PC-3 (cell line): ENCODE measurements around the gene MAGI1. TPM values are rescaled to one million over a fixed set of nuclear protein-coding genes. Genes with fewer than 3 reads are reported as not detected.

Experiments
- ATAC-seq: fragments of 200-7000 bp; cut with Tn5 transposase; 2 replicates; pipeline ENCODE4 v1.9.1; 2020; ENCODE audit warnings: mild to moderate bottlenecking, moderate library complexity
- BruUV-seq: library from RNA; stranded (reverse); fragments of 400-500 nt; replicated peaks from 2 replicates; lab custom pipeline; 2021; lab: Mats Ljungman, UMichigan
- CTCF ChIA-PET: fragments of 300-600 bp; sonication (Branson Sonifier 250); formaldehyde crosslinking; loops from one replicate; lab custom pipeline; 2022; ENCODE audit warnings: antibody characterized with exemption; lab: Charles Lee
- POLR2A ChIA-PET: fragments of 300-600 bp; sonication (Branson Sonifier 250); formaldehyde crosslinking; loops from one replicate; lab custom pipeline; 2022; ENCODE audit warnings: antibody characterized with exemption; ENCODE audit not compliant: unreplicated experiment; lab: Charles Lee
- DNase-seq: peaks from one replicate; pipeline ENCODE4 v3.0.0-alpha.2; 2015
- H2AFZ ChIP-seq: fragments of 300-600 bp; sonication (generic); 2 replicates; pipeline ENCODE4 v1.6.0; 2016; ENCODE audit warnings: antibody characterized with exemption, low read length
- H3F3A ChIP-seq: fragments of 300-600 bp; sonication (generic); one replicate; pipeline ENCODE4 v1.6.0; 2017; ENCODE audit warnings: antibody characterized with exemption, low read length, control low read depth, mild to moderate bottlenecking; ENCODE audit not compliant: unreplicated experiment
- H3K27ac ChIP-seq: fragments of 300-600 bp; sonication (generic); 2 replicates; pipeline ENCODE4 v1.5.1; 2016; ENCODE audit warnings: mild to moderate bottlenecking, low read length
- H3K27me3 ChIP-seq: fragments of 300-600 bp; sonication (generic); 2 replicates; pipeline ENCODE4 v1.6.1; 2016; ENCODE audit warnings: low read length, mixed read lengths
- H3K36me3 ChIP-seq: fragments of 300-600 bp; sonication (generic); 2 replicates; pipeline ENCODE4 v1.6.1; 2016; ENCODE audit warnings: low read depth, mixed run types, low read length, mixed read lengths
- H3K4me1 ChIP-seq: fragments of 300-600 bp; sonication (generic); 2 replicates; pipeline ENCODE4 v1.5.1; 2016; ENCODE audit warnings: low read length; ENCODE audit not compliant: insufficient read depth
- H3K4me2 ChIP-seq: fragments of 300-600 bp; sonication (generic); 2 replicates; pipeline ENCODE4 v1.6.0; 2016; ENCODE audit warnings: low read length
- H3K4me3 ChIP-seq: fragments of 300-600 bp; sonication (generic); 2 replicates; pipeline ENCODE4 v1.5.1; 2016; ENCODE audit warnings: mild to moderate bottlenecking, low read length, mixed read lengths
- H3K79me2 ChIP-seq: fragments of 300-600 bp; sonication (generic); 2 replicates; pipeline ENCODE4 v1.6.1; 2017; ENCODE audit warnings: low read length, mixed read lengths
- H3K9ac ChIP-seq: fragments of 300-600 bp; sonication (generic); 2 replicates; pipeline ENCODE4 v1.6.0; 2016; ENCODE audit warnings: mild to moderate bottlenecking, low read length
- H3K9me2 ChIP-seq: fragments of 300-600 bp; sonication (generic); replicated peaks from 2 replicates; pipeline ENCODE4 v1.6.1; 2016; ENCODE audit warnings: mixed run types, low read length, mixed read lengths
- H3K9me3 ChIP-seq: fragments of 300-600 bp; sonication (generic); 2 replicates; pipeline ENCODE4 v1.6.1; 2016; ENCODE audit warnings: low read length, mixed read lengths
- H4K20me1 ChIP-seq: fragments of 300-600 bp; sonication (generic); 2 replicates; pipeline ENCODE4 v1.6.1; 2016; ENCODE audit warnings: low read length, mixed read lengths
- CTCF ChIP-seq: fragments of 300-600 bp; sonication (generic); conservative IDR thresholded peaks from 2 replicates; pipeline ENCODE4 v1.5.1; 2017; ENCODE audit warnings: antibody characterized with exemption, low read depth, mild to moderate bottlenecking, low read length
- EZH2 ChIP-seq: fragments of 300-600 bp; sonication (generic); IDR thresholded peaks from one replicate; pipeline ENCODE4 v1.6.1; 2017; ENCODE audit warnings: antibody characterized with exemption, mild to moderate bottlenecking, low read length; ENCODE audit not compliant: unreplicated experiment
- EZH2phosphoT487 ChIP-seq: fragments of 300-600 bp; sonication (generic); IDR thresholded peaks from 2 replicates; pipeline ENCODE4 v1.6.1; 2018; ENCODE audit warnings: mild to moderate bottlenecking, antibody characterized with exemption, low read length, borderline replicate concordance
- intact Hi-C: fragments of 100-400 bp; cut with micrococcal nuclease; formaldehyde crosslinking; loops from 2 replicates; pipeline ENCODE4 v1.9.0; 2023
- total RNA-seq: library from RNA; depleted of rRNA; stranded (reverse); fragments of >200 nt; gene quantifications from 2 replicates; pipeline ENCODE4 v1.2.3, GENCODE V29; 2014

The MAGI1 gene
- total RNA-seq, 1 experiment from 2014 or later, result 8.9 TPM

- H2AFZ ChIP-seq, result no peak overlapping the region
- no peak overlapping the region for H3K27ac ChIP-seq
- no peak overlapping the region for H3K4me3 ChIP-seq
- ATAC-seq, result no peak
- TF ChIP-seq EZH2phosphoT487, result no peak
- TF ChIP-seq EZH2, result no peak
- TF ChIP-seq CTCF, result no peak
- H4K20me1 ChIP-seq, result no peaks in the 10 kb centered on the region
- H3K79me2 ChIP-seq, result no peaks in the 10 kb centered on the region
- no peaks in the 10 kb centered on the region for H3K36me3 ChIP-seq
- no peaks in the 10 kb centered on the region for H3K4me1 ChIP-seq
- H3K27me3 ChIP-seq, result no peaks in the 10 kb centered on the region
- H3K9ac ChIP-seq, result no peak overlapping the region
- ChIA-PET POLR2A (no interaction called here), CTCF (no interaction called here)
- DNase-seq, result no peak
- no peak overlapping the region for H3K4me2 ChIP-seq
- H3K9me2 ChIP-seq, result no peaks in the 10 kb centered on the region
- no TSS peak for BruUV-seq
- H3F3A ChIP-seq, result no peaks in the 10 kb centered on the region
- intact Hi-C loops, result no loop called here
- no peaks in the 10 kb centered on the region for H3K9me3 ChIP-seq
Measured at GRCh38 chr3:65550137-65550536, 488.6 kb downstream of the MAGI1 start.

GRCh38 chr3:65549626-65549959, 489.1 kb downstream of the MAGI1 start:
- intact Hi-C loops, result no loop called here
- Histone ChIP-seq H3F3A (no peaks in the 10 kb centered on the region), H3K36me3 (no peaks in the 10 kb centered on the region), H3K9me3 (no peaks in the 10 kb centered on the region), H4K20me1 (no peaks in the 10 kb centered on the region), H3K27ac (no peak overlapping the region), H3K9me2 (no peaks in the 10 kb centered on the region), H3K4me2 (peak overlapping the region; percentile 59; the same call in 1 of the 2 replicates), H3K4me3 (no peak overlapping the region), H3K4me1 (no peaks in the 10 kb centered on the region), H2AFZ (no peak overlapping the region), H3K79me2 (no peaks in the 10 kb centered on the region), H3K27me3 (no peaks in the 10 kb centered on the region), H3K9ac (no peak overlapping the region)
- TF ChIP-seq EZH2, result no peak
- TF ChIP-seq EZH2phosphoT487, result no peak
- no peak for TF ChIP-seq CTCF
- ChIA-PET POLR2A (no interaction called here), CTCF (no interaction called here)
- ATAC-seq (no peak; the same call in 1 of the 2 replicates), DNase-seq (no peak)
- BruUV-seq, result no TSS peak

GRCh38 chr3:65548848-65549625, 489.7 kb downstream of the MAGI1 start:
- ATAC-seq (peak; percentile 55), DNase-seq (no peak)
- Histone ChIP-seq H3K4me3 (peak overlapping the region; percentile 53), H2AFZ (no peak overlapping the region), H3K27me3 (no peaks in the 10 kb centered on the region), H3F3A (no peaks in the 10 kb centered on the region), H3K27ac (no peak overlapping the region), H3K4me1 (no peaks in the 10 kb centered on the region), H3K9me3 (no peaks in the 10 kb centered on the region), H3K36me3 (no peaks in the 10 kb centered on the region), H4K20me1 (no peaks in the 10 kb centered on the region), H3K9me2 (no peaks in the 10 kb centered on the region), H3K9ac (no peak overlapping the region), H3K4me2 (peak overlapping the region; percentile 59), H3K79me2 (no peaks in the 10 kb centered on the region)
- ChIA-PET POLR2A (no interaction called here), CTCF (no interaction called here)
- intact Hi-C loops, result no loop called here
- no peak for TF ChIP-seq CTCF
- BruUV-seq, result no TSS peak
